LNCaP clone FGC (cell line): ENCODE data around the gene TOR4A.
A peak's percentile ranks its signal among the peaks of the same experiment; 100 is the strongest.

Experiments
- DNase-seq: peaks from one replicate; pipeline ENCODE4 v3.0.0-alpha.2; 2011; ENCODE audit warnings: low read depth
- H3K4me3 ChIP-seq: 2 replicates; pipeline ENCODE4 v1.5.1; 2011; ENCODE audit warnings: mild to moderate bottlenecking, low read depth, low read length, control low read depth
- TF ChIP-seq, protein P1 (sequence below): IDR thresholded peaks from 2 replicates; pipeline ENCODE4 v1.5.1; 2012; ENCODE audit warnings: mild to moderate bottlenecking; ENCODE audit not compliant: control insufficient read depth, insufficient read depth; ENCODE audit errors: extremely low read depth

Gene TOR4A

DNA sequence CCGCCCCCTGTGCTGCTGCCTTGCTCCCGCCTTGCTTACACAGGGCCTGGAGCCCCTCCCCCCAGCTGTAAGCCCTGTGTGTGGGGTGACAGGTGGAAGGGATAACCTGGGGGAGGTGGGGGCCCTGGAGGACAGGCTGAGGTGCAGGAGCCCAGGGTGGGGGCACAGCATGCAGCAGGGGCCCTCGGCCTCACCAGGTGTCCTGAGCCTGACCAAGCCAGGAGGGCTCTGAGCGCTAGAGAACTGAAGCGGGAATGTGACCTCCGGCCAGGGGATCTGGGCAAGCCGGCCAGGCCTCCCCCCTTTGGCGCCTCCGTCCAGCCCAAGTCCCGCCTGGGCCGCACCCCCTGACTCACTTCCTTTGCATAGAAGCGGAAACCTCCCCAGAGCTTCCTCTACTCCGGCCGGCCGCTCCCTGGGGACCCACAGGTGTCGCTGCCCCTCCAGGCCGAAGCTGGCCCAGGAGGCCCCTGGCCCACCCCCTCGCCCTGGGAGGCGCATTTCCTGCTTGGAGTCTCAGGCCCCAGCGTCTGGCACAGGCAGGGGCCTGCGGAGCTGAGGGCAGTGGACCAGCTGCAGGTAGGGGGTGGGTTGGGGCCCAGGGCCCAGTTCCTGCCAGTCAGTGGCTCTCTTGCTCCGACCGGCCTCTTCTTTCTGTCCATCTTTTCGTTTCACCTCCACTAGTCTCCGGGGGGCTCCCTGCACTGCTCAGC is at the start of gene TOR4A:
Gene TOR4A (plus strand): TSS at position 398 of the 713 bp plus-strand sequence. CDS start 964 bp downstream, outside the sequence.
- no peak for DNase-seq
- no peak within 1 kb of the TSS for H3K4me3 ChIP-seq

DNA sequence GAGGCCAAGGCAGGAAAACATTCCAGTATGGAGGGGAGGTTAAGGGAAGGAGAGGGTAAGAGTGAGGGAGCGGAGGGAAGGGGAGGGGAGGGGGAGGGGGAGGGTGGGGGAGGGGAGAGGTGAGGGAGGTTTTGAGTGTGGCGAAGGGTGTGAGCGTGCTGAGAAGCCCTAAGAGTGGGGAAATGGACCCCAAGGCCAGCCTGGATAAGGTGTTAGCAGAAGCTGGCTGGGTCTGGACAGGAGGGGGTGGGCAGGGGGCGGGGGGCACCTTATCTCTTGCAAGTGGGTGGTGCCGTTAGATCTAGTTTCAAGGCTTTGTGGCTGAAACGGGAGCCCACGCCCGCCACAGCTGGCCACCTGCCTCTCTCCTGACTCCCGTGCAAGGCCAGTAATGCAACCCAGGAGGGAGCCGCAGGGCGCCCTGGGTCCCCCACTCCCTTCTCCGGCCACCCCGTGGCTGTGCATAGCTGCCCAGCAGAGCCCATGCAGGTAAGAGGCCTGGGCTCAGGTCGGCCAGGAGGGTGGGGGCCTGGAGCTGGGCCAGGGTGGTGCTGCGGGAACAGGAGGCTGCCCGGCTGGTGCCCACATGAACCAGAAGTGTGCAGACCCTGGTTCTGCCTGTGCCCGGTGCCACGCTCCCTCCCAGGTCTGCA is 49.5 kb upstream of the TOR4A start:
- DNase-seq, result no peak
- TF ChIP-seq, protein P1, sequence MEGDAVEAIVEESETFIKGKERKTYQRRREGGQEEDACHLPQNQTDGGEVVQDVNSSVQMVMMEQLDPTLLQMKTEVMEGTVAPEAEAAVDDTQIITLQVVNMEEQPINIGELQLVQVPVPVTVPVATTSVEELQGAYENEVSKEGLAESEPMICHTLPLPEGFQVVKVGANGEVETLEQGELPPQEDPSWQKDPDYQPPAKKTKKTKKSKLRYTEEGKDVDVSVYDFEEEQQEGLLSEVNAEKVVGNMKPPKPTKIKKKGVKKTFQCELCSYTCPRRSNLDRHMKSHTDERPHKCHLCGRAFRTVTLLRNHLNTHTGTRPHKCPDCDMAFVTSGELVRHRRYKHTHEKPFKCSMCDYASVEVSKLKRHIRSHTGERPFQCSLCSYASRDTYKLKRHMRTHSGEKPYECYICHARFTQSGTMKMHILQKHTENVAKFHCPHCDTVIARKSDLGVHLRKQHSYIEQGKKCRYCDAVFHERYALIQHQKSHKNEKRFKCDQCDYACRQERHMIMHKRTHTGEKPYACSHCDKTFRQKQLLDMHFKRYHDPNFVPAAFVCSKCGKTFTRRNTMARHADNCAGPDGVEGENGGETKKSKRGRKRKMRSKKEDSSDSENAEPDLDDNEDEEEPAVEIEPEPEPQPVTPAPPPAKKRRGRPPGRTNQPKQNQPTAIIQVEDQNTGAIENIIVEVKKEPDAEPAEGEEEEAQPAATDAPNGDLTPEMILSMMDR, result no peak
- H3K4me3 ChIP-seq, result no peak overlapping the region

More for the DNA sequence above, at the start of gene TOR4A:
- TF ChIP-seq, protein P1, result no peak

DNA sequence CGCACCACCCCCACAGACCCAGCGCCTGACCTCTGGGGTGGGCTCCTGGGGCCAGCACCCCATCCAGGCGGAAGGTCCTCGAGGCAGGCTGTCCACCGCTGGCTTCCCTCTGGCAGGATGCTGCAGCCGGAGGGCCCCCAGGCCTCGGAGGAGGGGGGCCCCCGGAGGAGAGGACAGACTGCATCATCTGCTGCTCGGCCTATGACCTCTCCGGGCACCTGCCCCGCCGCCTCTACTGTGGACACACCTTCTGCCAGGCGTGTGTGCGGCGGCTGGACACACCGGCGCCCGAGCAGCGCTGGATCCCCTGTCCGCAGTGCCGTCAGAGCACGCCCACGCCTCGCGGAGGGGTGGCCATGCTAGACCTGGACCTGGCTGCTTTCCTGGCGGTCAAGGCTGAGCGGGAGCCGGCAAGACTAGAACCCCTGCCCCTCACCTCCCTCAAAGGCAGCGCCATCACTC is 49.0 kb upstream of the TOR4A start:
- DNase-seq, result no peak
- TF ChIP-seq, protein P1, result no peak
- H3K4me3 ChIP-seq, result no peak overlapping the region

DNA sequence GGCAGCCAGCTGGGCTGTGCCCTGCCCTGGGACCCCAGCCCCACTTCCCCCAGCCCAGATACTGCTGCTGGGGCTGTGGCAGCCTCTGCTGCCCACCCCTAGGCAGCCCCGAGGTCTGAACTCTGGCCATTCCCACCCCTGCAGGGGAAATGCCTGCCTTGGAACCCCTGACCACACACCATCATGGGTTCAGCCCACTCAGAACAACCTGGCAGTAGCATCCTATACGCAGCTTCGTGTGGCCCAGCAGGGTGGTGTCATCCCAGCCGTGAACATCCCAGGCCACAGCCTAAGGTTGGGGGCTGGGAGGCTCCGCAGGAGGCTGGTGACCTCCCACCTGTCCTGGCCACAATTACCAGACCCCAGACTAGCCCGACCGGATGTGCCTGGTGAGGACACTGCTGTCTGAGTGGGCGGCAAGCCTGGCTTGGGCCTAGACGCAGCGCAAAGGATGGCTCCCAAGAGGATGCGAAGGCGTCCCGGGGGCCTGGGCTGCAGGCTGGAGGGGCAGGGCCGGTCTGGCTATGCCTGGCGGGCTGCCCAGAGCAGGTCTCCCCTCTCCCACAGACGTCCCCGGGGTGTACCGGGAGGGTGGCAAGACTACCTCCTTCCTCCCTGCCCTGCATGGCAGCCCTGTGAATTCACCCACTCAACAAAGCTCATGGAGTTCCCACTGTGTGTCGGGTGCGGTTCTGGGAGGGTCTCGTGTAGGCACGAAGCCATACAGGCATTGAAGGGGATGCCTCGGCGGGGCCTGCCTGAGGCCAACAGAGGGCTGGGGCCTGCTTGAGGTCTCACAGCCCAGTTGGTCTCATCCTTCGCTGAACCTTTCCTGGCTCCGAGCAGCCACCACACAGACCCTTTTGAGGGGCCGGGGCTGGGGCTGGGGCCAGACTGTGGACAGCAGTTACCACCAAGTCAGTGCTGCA is 48.3 kb upstream of the TOR4A start:
- TF ChIP-seq, protein P1, result no peak
- H3K4me3 ChIP-seq, result no peak overlapping the region
- no peak for DNase-seq

DNA sequence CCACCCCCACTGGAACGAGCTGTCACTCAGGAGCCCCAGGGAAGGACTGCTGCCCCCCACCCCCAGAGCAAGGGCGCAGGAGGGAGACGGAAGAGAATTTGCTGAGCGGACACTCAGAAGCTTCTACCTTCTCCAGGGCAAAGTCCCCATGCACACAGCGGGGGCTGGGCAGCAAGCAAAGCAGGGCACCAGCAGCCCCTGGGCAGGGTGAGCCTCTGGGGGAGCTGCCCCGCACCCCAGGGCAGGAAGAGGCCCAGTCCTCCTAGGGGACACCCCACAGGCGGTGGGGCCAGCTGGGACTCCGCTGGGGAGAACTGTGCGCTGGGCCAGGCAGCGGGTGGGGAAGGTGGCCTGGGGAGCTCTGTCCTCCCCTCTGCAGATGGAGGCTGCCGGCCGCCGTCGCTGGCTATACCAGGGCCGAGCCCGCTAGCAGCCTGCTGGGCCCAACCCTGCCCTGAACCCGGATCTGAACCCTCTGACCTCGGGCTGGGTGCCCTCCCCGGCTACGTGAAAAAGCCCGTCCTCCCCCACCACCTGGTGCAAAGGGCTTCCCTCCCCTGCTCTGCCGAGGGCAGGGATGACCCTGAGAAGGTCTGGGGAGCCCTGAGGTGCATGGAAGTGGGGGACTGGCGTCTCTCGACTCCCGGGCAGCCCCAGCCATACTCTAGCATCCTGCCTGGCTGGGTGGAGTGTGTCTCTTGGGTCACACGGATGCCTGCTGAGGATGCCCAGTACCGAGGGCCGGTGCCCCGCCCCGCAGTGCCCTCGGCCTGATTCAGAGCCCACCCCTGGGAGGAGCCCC is 47.4 kb upstream of the TOR4A start:
- no peak overlapping the region for H3K4me3 ChIP-seq
- TF ChIP-seq, protein P1, result no peak
- DNase-seq, result no peak

DNA sequence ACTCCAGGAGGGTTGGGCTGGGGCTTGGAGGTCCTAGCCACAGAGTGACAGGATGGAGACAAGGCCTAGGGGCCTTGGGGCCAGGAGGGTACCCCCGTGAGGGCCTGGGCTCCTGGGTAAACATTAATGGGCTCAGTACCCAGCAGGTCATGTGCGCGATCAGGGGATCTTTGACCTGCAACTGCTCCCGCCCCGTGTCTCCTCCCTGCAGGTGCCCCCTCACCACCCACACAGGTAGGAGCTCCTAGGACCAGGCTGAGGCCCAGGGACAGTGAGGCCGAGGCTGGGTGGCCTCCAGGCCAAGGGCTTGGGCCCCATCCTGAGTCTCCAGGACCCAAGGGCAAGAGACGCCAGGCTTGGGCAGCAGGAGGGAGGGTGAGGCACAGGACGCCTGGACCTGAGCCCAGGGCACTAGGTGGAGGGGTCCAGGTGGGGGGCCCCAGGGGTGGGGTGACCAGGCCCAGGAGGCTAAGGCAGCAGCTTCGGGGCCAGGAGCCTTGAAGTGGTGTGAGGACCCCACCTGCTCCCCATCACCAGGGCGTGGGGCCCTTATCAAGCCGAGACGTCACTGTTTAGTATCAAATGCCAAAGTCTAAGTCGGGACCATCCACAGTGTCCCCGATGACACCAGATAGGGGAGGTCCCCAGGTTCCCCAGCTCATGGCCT is 46.7 kb upstream of the TOR4A start, which contains the start of gene SLC34A3:
Gene SLC34A3 (plus strand): TSS at position 197 of the 667 bp plus-strand sequence. CDS start 802 bp downstream, outside the sequence.
- TF ChIP-seq, protein P1, result no peak
- no peak for DNase-seq
- peak within 1 kb of the TSS; percentile 50 for H3K4me3 ChIP-seq
